ENCODE results near the gene ADISSP. TPM values are rescaled to one million over a fixed set of nuclear protein-coding genes. Genes with fewer than 3 reads are reported as not detected.

ADISSP gene
- total and polyA plus RNA-seq, 2 donors (not counting 1 experiment from before 2014, with no cell fraction given) = 17.0 to 23.5 TPM

GRCh38 chr20:3744806-3745685 is 22.5 kb downstream of the ADISSP start:
- Histone ChIP-seq H3K27ac (ENCODE audit: insufficient read depth, low read length) (no peak overlapping the region), H4K20me1 (ENCODE audit: control insufficient read depth, extremely low read depth, insufficient read depth, low read length) (no peaks in the 10 kb centered on the region)
- DNase-seq (ENCODE audit: low read depth in 2 of 2) = peak in 1 of 2 donors; percentile 50

GRCh38 chr20:3744037-3744436 is 23.5 kb downstream of the ADISSP start:
- Histone ChIP-seq H3K9ac (ENCODE audit: insufficient read depth, low read length) (no peak overlapping the region), H3K4me2 (ENCODE audit: extremely low read depth, insufficient read depth, low read length) (no peak overlapping the region), H3K4me1 (ENCODE audit: control insufficient read depth, extremely low read depth, insufficient read depth, low read length) (no peaks in the 10 kb centered on the region), H3K36me3 (ENCODE audit: control insufficient read depth, insufficient read depth, low read length) (no peaks in the 10 kb centered on the region), H3K9me3 (ENCODE audit: control insufficient read depth, insufficient read depth, low read depth, low read length) (no peaks in the 10 kb centered on the region), H3K79me2 (ENCODE audit: control insufficient read depth, insufficient read depth, low read length) (no peaks in the 10 kb centered on the region), H3K27ac (ENCODE audit: insufficient read depth, low read length) (no peak overlapping the region), H3K4me3 (replicated peaks in 1 of 4; ENCODE audit: control extremely low read depth in 1 of 4, insufficient read depth in 1 of 4, low read depth in 3 of 4, low read length in 4 of 4) (no peak overlapping the region), H4K20me1 (ENCODE audit: control insufficient read depth, extremely low read depth, insufficient read depth, low read length) (no peaks in the 10 kb centered on the region), H2AFZ (ENCODE audit: low read length) (no peak overlapping the region), H3K27me3 (ENCODE audit: control insufficient read depth, insufficient read depth, low read length) (no peaks in the 10 kb centered on the region)
- TF ChIP-seq EZH2 (IDR thresholded peaks at IDR 0.05; ENCODE audit: low read length, missing control alignments) (no peak), CTCF (conservative IDR thresholded peaks at IDR 0.05 in 1 of 2, IDR thresholded peaks at IDR 0.05 in 1 of 2; ENCODE audit: low read depth in 1 of 2, low read length in 2 of 2) (no peak)
- DNase-seq (ENCODE audit: low read depth in 2 of 2) = no peak

More at GRCh38 chr20:3744806-3745685, 22.5 kb downstream of the ADISSP start:
- Histone ChIP-seq H3K4me1 (ENCODE audit: control insufficient read depth, extremely low read depth, insufficient read depth, low read length) (no peaks in the 10 kb centered on the region), H3K4me2 (ENCODE audit: extremely low read depth, insufficient read depth, low read length) (no peak overlapping the region), H3K4me3 (replicated peaks in 1 of 4; ENCODE audit: control extremely low read depth in 1 of 4, insufficient read depth in 1 of 4, low read depth in 3 of 4, low read length in 4 of 4) (no peak overlapping the region), H3K27me3 (ENCODE audit: control insufficient read depth, insufficient read depth, low read length) (no peaks in the 10 kb centered on the region), H3K36me3 (ENCODE audit: control insufficient read depth, insufficient read depth, low read length) (no peaks in the 10 kb centered on the region), H3K9me3 (ENCODE audit: control insufficient read depth, insufficient read depth, low read depth, low read length) (no peaks in the 10 kb centered on the region), H3K79me2 (ENCODE audit: control insufficient read depth, insufficient read depth, low read length) (no peaks in the 10 kb centered on the region), H3K9ac (ENCODE audit: insufficient read depth, low read length) (no peak overlapping the region), H2AFZ (ENCODE audit: low read length) (no peak overlapping the region)
- TF ChIP-seq EZH2 (IDR thresholded peaks at IDR 0.05; ENCODE audit: low read length, missing control alignments) = no peak
- TF ChIP-seq CTCF (conservative IDR thresholded peaks at IDR 0.05 in 1 of 2, IDR thresholded peaks at IDR 0.05 in 1 of 2; ENCODE audit: low read depth in 1 of 2, low read length in 2 of 2) = no peak

- H3K4me3 ChIP-seq (replicated peaks in 1 of 4; ENCODE audit: control extremely low read depth in 1 of 4, insufficient read depth in 1 of 4, low read depth in 3 of 4, low read length in 4 of 4) = no peak overlapping the region
- H3K4me2 ChIP-seq (ENCODE audit: extremely low read depth, insufficient read depth, low read length) = no peak overlapping the region
- H3K27ac ChIP-seq (ENCODE audit: insufficient read depth, low read length) = no peak overlapping the region
- H3K36me3 ChIP-seq (ENCODE audit: control insufficient read depth, insufficient read depth, low read length) = no peaks in the 10 kb centered on the region
- H3K4me1 ChIP-seq (ENCODE audit: control insufficient read depth, extremely low read depth, insufficient read depth, low read length) = no peaks in the 10 kb centered on the region
- H3K9ac ChIP-seq (ENCODE audit: insufficient read depth, low read length) = no peak overlapping the region
- no peaks in the 10 kb centered on the region for H3K27me3 ChIP-seq (ENCODE audit: control insufficient read depth, insufficient read depth, low read length)
- no peak overlapping the region for H2AFZ ChIP-seq (ENCODE audit: low read length)
- H4K20me1 ChIP-seq (ENCODE audit: control insufficient read depth, extremely low read depth, insufficient read depth, low read length) = no peaks in the 10 kb centered on the region
- no peak for DNase-seq (ENCODE audit: low read depth in 2 of 2)
- no peaks in the 10 kb centered on the region for H3K9me3 ChIP-seq (ENCODE audit: control insufficient read depth, insufficient read depth, low read depth, low read length)
- TF ChIP-seq CTCF (conservative IDR thresholded peaks at IDR 0.05 in 1 of 2, IDR thresholded peaks at IDR 0.05 in 1 of 2; ENCODE audit: low read depth in 1 of 2, low read length in 2 of 2) (no peak), EZH2 (IDR thresholded peaks at IDR 0.05; ENCODE audit: low read length, missing control alignments) (no peak)
- H3K79me2 ChIP-seq (ENCODE audit: control insufficient read depth, insufficient read depth, low read length) = no peaks in the 10 kb centered on the region
These were observed 24.3 kb downstream of the ADISSP start for GRCh38 chr20:3743251-3743650.
